ENCODE measurements around the gene CTCF. TPM values are rescaled to one million over a fixed set of nuclear protein-coding genes. Genes with fewer than 3 reads are reported as not detected.

Gene CTCF
- total and polyA plus RNA-seq, 2 experiments from 2014 or later: 64.5 to 72.3 TPM

DNA sequence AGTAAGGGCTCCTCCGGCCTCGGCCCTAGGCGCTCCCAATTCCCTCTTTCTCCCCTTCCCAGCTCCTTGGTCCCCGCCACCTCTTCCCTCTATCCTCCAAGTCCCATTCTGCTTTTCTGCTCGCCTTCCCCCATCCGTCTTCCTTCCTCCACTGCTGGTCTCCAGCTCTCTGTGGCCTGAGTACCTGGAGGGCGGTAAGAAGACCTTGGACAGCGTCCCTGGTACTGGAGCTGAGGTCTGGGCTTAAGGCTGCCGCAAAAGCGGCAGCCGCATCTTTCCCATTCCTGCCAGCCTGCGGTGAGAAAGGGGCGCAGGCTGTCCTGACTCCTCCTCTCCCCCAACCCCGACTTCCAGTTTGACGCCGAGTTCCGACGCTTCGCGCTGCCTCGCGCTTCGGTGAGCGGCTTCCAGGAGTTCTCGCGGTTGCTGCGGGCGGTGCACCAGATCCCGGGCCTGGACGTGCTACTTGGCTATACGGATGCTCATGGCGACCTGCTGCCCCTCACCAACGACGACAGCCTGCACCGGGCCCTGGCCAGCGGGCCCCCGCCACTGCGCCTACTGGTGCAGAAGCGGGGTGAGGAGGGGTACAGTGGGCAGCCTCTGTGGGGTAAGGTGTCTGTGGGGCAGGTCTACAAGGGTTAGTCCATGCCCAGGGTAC, 98.9 kb downstream of the CTCF start:
- peak overlapping the region; percentile 86 for H3K4me3 Mint-ChIP-seq
- H2AFZ ChIP-seq: peak overlapping the region; percentile 64
- DNase-seq (ENCODE audit: low spot score): peak; percentile 86

DNA sequence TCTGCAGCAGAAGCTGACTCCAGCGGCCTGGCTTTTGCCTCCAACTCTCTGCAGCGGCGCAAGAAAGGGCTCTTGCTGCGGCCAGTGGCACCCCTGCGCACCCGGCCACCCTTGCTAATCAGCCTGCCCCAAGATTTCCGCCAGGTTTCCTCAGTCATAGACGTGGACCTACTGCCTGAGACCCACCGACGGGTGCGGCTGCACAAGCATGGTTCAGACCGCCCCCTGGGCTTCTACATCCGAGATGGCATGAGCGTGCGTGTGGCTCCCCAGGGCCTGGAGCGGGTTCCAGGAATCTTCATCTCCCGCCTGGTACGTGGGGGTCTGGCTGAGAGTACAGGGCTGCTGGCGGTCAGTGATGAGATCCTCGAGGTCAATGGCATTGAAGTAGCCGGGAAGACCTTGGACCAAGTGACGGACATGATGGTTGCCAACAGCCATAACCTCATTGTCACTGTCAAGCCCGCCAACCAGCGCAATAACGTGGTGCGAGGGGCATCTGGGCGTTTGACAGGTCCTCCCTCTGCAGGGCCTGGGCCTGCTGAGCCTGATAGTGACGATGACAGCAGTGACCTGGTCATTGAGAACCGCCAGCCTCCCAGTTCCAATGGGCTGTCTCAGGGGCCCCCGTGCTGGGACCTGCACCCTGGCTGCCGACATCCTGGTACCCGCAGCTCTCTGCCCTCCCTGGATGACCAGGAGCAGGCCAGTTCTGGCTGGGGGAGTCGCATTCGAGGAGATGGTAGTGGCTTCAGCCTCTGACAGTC, 99.7 kb downstream of the CTCF start:
- Histone ChIP-seq H3K27ac (ENCODE audit: low read depth) (no peak overlapping the region), H4K20me1 (replicated peaks; ENCODE audit: insufficient read depth) (peaks cover 5% of the 10 kb centered on the region; the same call in 1 of the 2 replicates), H3K4me3 (peak overlapping the region; percentile 99), H3F3A (replicated peaks; ENCODE audit: low read depth) (peaks cover 27% of the 10 kb centered on the region), H2AFZ (no peak overlapping the region), H3K36me3 (ENCODE audit: insufficient read depth) (no peaks in the 10 kb centered on the region), H3K27me3 (ENCODE audit: insufficient read depth) (peaks cover 7% of the 10 kb centered on the region), H3K4me1 (ENCODE audit: insufficient read depth) (peaks cover 8% of the 10 kb centered on the region; the same call in 1 of the 2 replicates), H3K79me2 (replicated peaks; ENCODE audit: insufficient read depth) (no peaks in the 10 kb centered on the region), H3K4me2 (peak overlapping the region; percentile 94), H3K9me2 (ENCODE audit: insufficient read depth) (no peaks in the 10 kb centered on the region)
- Mint-ChIP-seq H3K4me1 (peaks cover 18% of the 10 kb centered on the region), H3K27ac (no peak overlapping the region), H3K9me3 (no peaks in the 10 kb centered on the region; the same call in 2 of the 3 replicates), H3K36me3 (ENCODE audit: low read depth) (peaks cover 3% of the 10 kb centered on the region), H3K27me3 (ENCODE audit: insufficient read depth, low read depth, poor library complexity) (peaks cover 28% of the 10 kb centered on the region), H3K4me3 (peak overlapping the region; percentile 86)
- ATAC-seq (no peak), DNase-seq (ENCODE audit: low spot score) (no peak)
- TF ChIP-seq, protein P1, sequence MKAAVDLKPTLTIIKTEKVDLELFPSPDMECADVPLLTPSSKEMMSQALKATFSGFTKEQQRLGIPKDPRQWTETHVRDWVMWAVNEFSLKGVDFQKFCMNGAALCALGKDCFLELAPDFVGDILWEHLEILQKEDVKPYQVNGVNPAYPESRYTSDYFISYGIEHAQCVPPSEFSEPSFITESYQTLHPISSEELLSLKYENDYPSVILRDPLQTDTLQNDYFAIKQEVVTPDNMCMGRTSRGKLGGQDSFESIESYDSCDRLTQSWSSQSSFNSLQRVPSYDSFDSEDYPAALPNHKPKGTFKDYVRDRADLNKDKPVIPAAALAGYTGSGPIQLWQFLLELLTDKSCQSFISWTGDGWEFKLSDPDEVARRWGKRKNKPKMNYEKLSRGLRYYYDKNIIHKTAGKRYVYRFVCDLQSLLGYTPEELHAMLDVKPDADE (IDR thresholded peaks at IDR 0.05): no peak
- TF ChIP-seq JUNB (IDR thresholded peaks at IDR 0.05; ENCODE audit: unreplicated experiment) (no peak), ZNF114 (CRISPR knock-in tag; IDR thresholded peaks at IDR 0.05) (no peak)
- TF ChIP-seq, protein P2, sequence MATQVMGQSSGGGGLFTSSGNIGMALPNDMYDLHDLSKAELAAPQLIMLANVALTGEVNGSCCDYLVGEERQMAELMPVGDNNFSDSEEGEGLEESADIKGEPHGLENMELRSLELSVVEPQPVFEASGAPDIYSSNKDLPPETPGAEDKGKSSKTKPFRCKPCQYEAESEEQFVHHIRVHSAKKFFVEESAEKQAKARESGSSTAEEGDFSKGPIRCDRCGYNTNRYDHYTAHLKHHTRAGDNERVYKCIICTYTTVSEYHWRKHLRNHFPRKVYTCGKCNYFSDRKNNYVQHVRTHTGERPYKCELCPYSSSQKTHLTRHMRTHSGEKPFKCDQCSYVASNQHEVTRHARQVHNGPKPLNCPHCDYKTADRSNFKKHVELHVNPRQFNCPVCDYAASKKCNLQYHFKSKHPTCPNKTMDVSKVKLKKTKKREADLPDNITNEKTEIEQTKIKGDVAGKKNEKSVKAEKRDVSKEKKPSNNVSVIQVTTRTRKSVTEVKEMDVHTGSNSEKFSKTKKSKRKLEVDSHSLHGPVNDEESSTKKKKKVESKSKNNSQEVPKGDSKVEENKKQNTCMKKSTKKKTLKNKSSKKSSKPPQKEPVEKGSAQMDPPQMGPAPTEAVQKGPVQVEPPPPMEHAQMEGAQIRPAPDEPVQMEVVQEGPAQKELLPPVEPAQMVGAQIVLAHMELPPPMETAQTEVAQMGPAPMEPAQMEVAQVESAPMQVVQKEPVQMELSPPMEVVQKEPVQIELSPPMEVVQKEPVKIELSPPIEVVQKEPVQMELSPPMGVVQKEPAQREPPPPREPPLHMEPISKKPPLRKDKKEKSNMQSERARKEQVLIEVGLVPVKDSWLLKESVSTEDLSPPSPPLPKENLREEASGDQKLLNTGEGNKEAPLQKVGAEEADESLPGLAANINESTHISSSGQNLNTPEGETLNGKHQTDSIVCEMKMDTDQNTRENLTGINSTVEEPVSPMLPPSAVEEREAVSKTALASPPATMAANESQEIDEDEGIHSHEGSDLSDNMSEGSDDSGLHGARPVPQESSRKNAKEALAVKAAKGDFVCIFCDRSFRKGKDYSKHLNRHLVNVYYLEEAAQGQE (IDR thresholded peaks at IDR 0.05; ENCODE audit: unreplicated experiment): no peak

More for the DNA sequence above, 98.9 kb downstream of the CTCF start:
- no peaks in the 10 kb centered on the region for H3K79me2 ChIP-seq (replicated peaks; ENCODE audit: insufficient read depth)
- H3K27me3 Mint-ChIP-seq (ENCODE audit: insufficient read depth, low read depth, poor library complexity): peaks cover 26% of the 10 kb centered on the region
- TF ChIP-seq, protein P2 (IDR thresholded peaks at IDR 0.05; ENCODE audit: unreplicated experiment): peak; percentile 76
- TF ChIP-seq STAT1 (IDR thresholded peaks at IDR 0.05; ENCODE audit: unreplicated experiment): no peak
- no peaks in the 10 kb centered on the region for H3K36me3 ChIP-seq (ENCODE audit: insufficient read depth)
- peak overlapping the region; percentile 91 for H3K27ac Mint-ChIP-seq
- peak overlapping the region; percentile 51; the same call in 1 of the 2 replicates for H3K27ac ChIP-seq (ENCODE audit: low read depth)
- H3F3A ChIP-seq (replicated peaks; ENCODE audit: low read depth): peaks cover 27% of the 10 kb centered on the region
- H3K4me1 ChIP-seq (ENCODE audit: insufficient read depth): peaks cover 7% of the 10 kb centered on the region; the same call in 1 of the 2 replicates
- H3K4me1 Mint-ChIP-seq: peaks cover 18% of the 10 kb centered on the region
- H3K27me3 ChIP-seq (ENCODE audit: insufficient read depth): 0 out of 2 replicates have a peak, but pooled peaks cover 4% of the 10 kb centered on the region
- peaks cover 5% of the 10 kb centered on the region; the same call in 1 of the 2 replicates for H4K20me1 ChIP-seq (replicated peaks; ENCODE audit: insufficient read depth)
- ATAC-seq: peak; percentile 20
- H3K36me3 Mint-ChIP-seq (ENCODE audit: low read depth): peaks cover 3% of the 10 kb centered on the region
- peak overlapping the region; percentile 94 for H3K4me2 ChIP-seq
- no peaks in the 10 kb centered on the region; the same call in 2 of the 3 replicates for H3K9me3 Mint-ChIP-seq
- H3K4me3 ChIP-seq: peak overlapping the region; percentile 99
- H3K9me2 ChIP-seq (ENCODE audit: insufficient read depth): no peaks in the 10 kb centered on the region
